ENCODE data around the gene SERPINB10. TPM values are rescaled to one million over a fixed set of nuclear protein-coding genes. Genes with fewer than 3 reads are reported as not detected.

SERPINB10 gene
- total RNA-seq, 1 experiment from 2014 or later, result not detected

DNA sequence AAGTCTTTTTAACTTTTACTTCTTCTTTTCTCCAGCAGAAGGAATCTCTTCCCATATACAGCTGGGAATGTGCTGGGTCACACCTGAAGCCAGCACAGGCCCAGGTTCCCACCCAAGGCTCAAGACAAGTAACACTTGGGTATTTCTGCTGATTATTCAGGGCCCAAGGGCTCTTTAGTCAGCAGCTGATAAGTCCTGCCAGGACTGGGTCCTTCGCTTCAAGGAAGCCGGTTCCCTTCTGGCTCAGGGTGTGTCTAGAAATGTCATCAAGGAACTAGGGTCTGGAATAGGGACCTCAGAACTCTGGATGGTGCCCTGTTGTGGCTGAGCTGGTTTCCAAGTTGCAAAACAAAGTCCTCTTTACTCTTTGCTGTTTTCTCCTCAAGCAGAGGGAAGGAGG lies 47.2 kb upstream of the SERPINB10 start:
- no peaks in the 10 kb centered on the region for H3K36me3 Mint-ChIP-seq (ENCODE audit: insufficient read depth, unreplicated experiment)
- no peaks in the 10 kb centered on the region for H3K9me3 Mint-ChIP-seq (ENCODE audit: unreplicated experiment)
- no peak for DNase-seq
- H3K4me3 Mint-ChIP-seq (ENCODE audit: unreplicated experiment), result no peak overlapping the region
- ChIA-PET POLR2A (no interaction called here), CTCF (no interaction called here)
- no TSS peak for BruUV-seq (replicated peaks)
- H3K27me3 ChIP-seq (replicated peaks; ENCODE audit: control insufficient read depth, insufficient read depth, low read length), result no peaks in the 10 kb centered on the region
- no peaks in the 10 kb centered on the region for H3K9me3 ChIP-seq
- no peaks in the 10 kb centered on the region for H3K36me3 ChIP-seq (ENCODE audit: control insufficient read depth, insufficient read depth, low read length)
- TF ChIP-seq, protein P1, sequence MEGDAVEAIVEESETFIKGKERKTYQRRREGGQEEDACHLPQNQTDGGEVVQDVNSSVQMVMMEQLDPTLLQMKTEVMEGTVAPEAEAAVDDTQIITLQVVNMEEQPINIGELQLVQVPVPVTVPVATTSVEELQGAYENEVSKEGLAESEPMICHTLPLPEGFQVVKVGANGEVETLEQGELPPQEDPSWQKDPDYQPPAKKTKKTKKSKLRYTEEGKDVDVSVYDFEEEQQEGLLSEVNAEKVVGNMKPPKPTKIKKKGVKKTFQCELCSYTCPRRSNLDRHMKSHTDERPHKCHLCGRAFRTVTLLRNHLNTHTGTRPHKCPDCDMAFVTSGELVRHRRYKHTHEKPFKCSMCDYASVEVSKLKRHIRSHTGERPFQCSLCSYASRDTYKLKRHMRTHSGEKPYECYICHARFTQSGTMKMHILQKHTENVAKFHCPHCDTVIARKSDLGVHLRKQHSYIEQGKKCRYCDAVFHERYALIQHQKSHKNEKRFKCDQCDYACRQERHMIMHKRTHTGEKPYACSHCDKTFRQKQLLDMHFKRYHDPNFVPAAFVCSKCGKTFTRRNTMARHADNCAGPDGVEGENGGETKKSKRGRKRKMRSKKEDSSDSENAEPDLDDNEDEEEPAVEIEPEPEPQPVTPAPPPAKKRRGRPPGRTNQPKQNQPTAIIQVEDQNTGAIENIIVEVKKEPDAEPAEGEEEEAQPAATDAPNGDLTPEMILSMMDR (IDR thresholded peaks at IDR 0.05; ENCODE audit: insufficient read depth in 1 of 2, low read depth in 1 of 2, low read length in 1 of 2, severe bottlenecking in 1 of 2, unreplicated experiment in 1 of 2), result no peak
- H3K27ac Mint-ChIP-seq (ENCODE audit: unreplicated experiment), result no peak overlapping the region
- H3K4me3 ChIP-seq (ENCODE audit: low read depth, low read length), result no peak overlapping the region
- H3K27me3 Mint-ChIP-seq (ENCODE audit: insufficient read depth, unreplicated experiment), result no peaks in the 10 kb centered on the region
- H3K4me1 ChIP-seq, result no peaks in the 10 kb centered on the region
- H3K4me1 Mint-ChIP-seq (ENCODE audit: low read depth, unreplicated experiment), result no peaks in the 10 kb centered on the region
- intact Hi-C loops (cut with micrococcal nuclease; ENCODE audit: unreplicated experiment), result no loop called here

DNA sequence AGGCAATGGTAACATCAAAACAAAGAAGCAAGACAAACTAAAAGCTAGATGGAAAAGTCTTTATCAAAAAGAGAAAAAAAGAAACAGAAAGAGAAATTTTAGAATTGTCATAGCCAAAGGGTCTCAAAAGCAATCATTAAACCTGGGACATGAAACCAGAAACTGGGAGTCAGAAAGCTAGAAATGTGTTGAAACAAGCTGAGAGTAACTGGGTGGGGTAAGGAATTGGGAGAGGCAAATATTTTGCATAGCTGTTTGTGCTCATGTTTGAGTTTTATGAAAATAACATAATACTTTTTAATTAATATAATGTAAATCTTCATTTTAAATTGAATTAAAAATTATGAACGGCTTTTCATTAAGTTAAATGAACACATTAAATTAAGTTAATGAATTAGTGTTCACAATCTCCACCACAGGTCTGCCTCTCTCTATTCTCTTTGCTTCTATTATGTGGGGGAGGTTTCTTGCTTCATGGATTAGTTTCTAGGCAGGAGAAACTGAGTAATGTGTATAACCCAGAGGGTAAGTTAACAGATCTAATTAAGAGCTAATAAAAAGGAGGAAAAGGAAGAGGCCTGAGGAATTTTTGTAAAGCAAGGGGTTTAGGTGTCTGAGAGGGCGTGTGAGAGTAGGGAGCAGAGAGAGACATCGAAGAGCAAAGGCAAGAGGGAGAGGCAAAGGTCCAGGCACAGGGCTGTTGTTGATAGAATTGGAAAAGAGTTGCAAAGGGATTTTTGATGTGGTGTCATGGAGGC lies 40.2 kb upstream of the SERPINB10 start:
- Histone ChIP-seq H3K4me1 (no peaks in the 10 kb centered on the region), H3K9me3 (no peaks in the 10 kb centered on the region), H3K4me3 (ENCODE audit: low read depth, low read length) (no peak overlapping the region), H3K27me3 (replicated peaks; ENCODE audit: control insufficient read depth, insufficient read depth, low read length) (no peaks in the 10 kb centered on the region), H3K36me3 (ENCODE audit: control insufficient read depth, insufficient read depth, low read length) (no peaks in the 10 kb centered on the region)
- Mint-ChIP-seq H3K27ac (ENCODE audit: unreplicated experiment) (no peak overlapping the region), H3K4me3 (ENCODE audit: unreplicated experiment) (no peak overlapping the region), H3K9me3 (ENCODE audit: unreplicated experiment) (no peaks in the 10 kb centered on the region), H3K27me3 (ENCODE audit: insufficient read depth, unreplicated experiment) (no peaks in the 10 kb centered on the region), H3K4me1 (ENCODE audit: low read depth, unreplicated experiment) (no peaks in the 10 kb centered on the region), H3K36me3 (ENCODE audit: insufficient read depth, unreplicated experiment) (no peaks in the 10 kb centered on the region)
- TF ChIP-seq, protein P1 (IDR thresholded peaks at IDR 0.05; ENCODE audit: insufficient read depth in 1 of 2, low read depth in 1 of 2, low read length in 1 of 2, severe bottlenecking in 1 of 2, unreplicated experiment in 1 of 2), result no peak
- ChIA-PET CTCF (no interaction called here), POLR2A (no interaction called here)
- intact Hi-C loops (cut with micrococcal nuclease; ENCODE audit: unreplicated experiment), result no loop called here
- BruUV-seq (replicated peaks), result no TSS peak
- DNase-seq, result no peak

GRCh38 chr18:63868546-63868945 lies 39.2 kb upstream of the SERPINB10 start:
- Mint-ChIP-seq H3K36me3 (ENCODE audit: insufficient read depth, unreplicated experiment) (no peaks in the 10 kb centered on the region), H3K4me3 (ENCODE audit: unreplicated experiment) (no peak overlapping the region), H3K9me3 (ENCODE audit: unreplicated experiment) (no peaks in the 10 kb centered on the region), H3K27me3 (ENCODE audit: insufficient read depth, unreplicated experiment) (no peaks in the 10 kb centered on the region), H3K4me1 (ENCODE audit: low read depth, unreplicated experiment) (no peaks in the 10 kb centered on the region), H3K27ac (ENCODE audit: unreplicated experiment) (no peak overlapping the region)
- Histone ChIP-seq H3K27me3 (replicated peaks; ENCODE audit: control insufficient read depth, insufficient read depth, low read length) (no peaks in the 10 kb centered on the region), H3K36me3 (ENCODE audit: control insufficient read depth, insufficient read depth, low read length) (no peaks in the 10 kb centered on the region), H3K4me1 (no peaks in the 10 kb centered on the region), H3K9me3 (no peaks in the 10 kb centered on the region), H3K4me3 (ENCODE audit: low read depth, low read length) (no peak overlapping the region)
- no peak for DNase-seq
- CTCF ChIA-PET, result no interaction called here
- intact Hi-C loops (cut with micrococcal nuclease; ENCODE audit: unreplicated experiment), result no loop called here
- TF ChIP-seq, protein P1 (IDR thresholded peaks at IDR 0.05; ENCODE audit: insufficient read depth in 1 of 2, low read depth in 1 of 2, low read length in 1 of 2, severe bottlenecking in 1 of 2, unreplicated experiment in 1 of 2), result no peak
- BruUV-seq (replicated peaks), result no TSS peak
- POLR2A ChIA-PET, result no interaction called here

All from Caco-2 (cell line).